Glomerular visceral epithelial cell (primary cell): ENCODE data around the gene CEBPB.
"Not testable (repeated sequence)": the region's sequence is repeated elsewhere in the genome, so short reads cannot be mapped to it uniquely, and the experiment has no call there.

Experiments
- DNase-seq: peaks from one replicate; pipeline ENCODE4 v3.0.0-alpha.2; 2016; ENCODE audit errors: extremely low spot score

Gene CEBPB

DNA sequence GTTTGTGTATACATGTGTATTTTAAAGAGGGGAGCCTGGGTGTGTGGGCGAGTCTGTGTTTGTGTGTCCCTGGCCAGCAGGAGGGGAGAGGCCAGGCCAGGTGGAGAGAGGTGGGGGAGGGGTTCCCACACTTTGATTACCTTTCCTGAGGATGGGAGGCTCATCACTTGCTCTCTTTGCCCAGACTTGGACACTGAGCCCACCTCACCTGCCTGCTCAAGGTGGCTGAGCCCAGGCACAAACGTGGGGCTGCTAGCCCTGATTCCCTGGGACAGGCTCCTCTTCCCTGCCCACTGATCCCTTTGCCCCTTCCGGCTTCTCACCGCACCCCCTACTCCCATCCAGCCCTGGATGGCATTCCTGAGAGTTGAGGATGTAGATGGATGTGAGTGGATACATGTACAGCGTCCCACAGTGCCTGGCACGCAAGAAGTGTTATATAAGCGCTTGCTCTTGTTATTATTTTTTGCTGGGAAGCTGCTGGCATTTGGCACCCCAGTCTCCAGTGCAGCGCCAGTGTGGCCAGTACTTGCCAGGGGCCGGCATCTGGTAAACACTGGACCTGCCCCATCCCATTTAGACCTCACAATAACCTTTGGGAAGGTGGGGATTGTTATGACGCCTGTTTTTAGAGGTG is 2.7 kb downstream of the CEBPB start:
- DNase-seq: no peak

DNA sequence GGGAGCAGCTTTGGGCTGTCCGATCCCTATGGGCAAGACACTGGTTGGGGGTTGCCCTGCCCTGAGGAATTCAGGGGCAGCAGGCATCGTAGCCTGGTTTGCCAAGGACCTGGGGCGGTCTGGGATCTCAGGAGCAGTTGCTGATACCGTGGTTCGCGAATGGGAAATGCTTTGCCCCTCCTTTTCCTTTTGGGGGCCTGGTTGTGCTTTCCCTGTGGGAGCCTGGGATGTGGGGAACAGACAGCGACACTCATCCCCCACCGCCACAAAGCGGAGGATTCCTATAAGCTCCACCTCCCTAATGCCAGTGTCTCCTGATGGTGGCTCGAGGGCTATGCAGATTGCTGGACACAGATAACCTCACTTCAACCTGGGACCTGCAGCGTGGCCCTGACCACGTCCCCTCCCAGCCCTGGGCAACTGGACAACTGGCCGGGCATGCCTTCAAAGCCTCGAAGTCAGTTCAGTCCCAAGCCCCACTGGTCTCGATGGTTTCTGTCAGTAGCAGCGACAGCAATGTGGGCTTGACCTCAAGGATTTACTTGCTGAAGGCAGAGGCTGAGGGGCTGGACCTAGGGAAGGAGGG is 3.3 kb downstream of the CEBPB start:
- DNase-seq: no peak

- DNase-seq: no peak
Measured at GRCh38 chr20:50194422-50194830, 3.8 kb downstream of the CEBPB start.

GRCh38 chr20:50194831-50195523 is 4.3 kb downstream of the CEBPB start:
- DNase-seq: no peak

GRCh38 chr20:50195524-50196120 is 5.0 kb downstream of the CEBPB start:
- DNase-seq: no peak

- DNase-seq: no peak
Measured at GRCh38 chr20:50196248-50196647, 5.6 kb downstream of the CEBPB start.

DNA sequence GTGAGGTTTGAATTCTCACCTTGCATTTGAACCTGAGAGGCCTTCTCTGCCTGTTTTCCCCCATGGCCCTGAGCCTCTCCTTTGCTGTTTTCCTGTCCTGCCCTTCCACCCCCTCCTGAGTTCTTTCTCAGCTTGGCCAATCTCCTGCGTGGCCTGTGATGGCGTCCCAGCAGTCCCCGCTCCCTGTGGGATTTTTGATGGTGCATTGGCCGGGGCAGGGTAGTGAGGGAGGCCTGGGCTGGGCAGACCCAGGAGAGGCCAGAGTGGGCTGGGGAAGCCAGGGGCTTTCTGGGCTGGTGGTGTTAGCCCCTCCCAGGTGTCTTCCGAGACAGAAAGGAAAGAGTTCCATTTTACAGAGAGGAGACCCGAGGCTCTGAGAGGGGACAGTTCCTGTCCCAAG is 6.3 kb downstream of the CEBPB start:
- no peak for DNase-seq

GRCh38 chr20:50197463-50198179 is 7.0 kb downstream of the CEBPB start:
- no peak for DNase-seq

DNA sequence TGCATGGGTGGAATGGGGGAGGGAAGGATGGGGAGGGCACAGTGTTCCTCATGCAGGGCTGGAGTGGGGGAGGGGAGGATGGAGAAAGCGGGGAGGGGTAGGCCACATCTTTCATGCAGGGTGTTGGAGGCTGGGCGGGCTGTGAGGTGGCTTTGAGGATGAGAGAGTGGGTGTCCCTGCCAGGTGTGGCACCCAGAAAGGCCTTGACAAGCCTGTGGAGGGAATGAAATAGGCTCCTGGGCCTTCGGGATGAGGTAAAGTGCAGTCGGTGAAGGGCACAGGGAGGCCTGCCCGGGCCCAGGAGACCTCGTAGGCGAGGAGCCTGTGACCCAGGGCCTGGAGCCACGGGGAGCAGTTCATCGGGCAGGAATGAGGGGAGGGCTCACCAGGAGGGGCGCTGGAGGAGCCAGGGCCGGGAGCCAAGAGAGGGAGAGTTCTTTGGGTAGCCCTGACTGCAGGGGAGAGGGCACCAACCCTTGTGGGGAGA is 7.6 kb downstream of the CEBPB start:
- DNase-seq: no peak

DNA sequence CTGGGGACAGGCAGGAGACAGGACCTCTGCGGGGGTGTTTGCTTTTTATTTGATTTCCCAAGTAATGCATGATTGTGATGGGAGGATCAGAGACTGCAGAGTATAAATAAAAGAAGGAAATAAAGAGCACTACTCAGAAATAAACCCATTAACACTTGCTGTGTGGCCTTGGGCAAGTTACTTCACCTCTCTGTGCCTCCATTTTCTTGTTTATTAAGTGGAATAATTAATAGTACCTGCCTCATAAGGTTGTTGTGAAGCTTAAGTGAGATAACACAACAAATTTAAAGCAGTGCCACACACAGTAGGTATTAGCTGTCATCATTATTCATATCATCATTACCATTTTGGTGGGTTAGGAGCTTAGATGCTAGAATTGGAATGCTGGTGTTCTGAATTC is 8.1 kb downstream of the CEBPB start:
- no peak for DNase-seq

- DNase-seq: no peak
Measured at GRCh38 chr20:50199703-50200102, 9.1 kb downstream of the CEBPB start.

DNA sequence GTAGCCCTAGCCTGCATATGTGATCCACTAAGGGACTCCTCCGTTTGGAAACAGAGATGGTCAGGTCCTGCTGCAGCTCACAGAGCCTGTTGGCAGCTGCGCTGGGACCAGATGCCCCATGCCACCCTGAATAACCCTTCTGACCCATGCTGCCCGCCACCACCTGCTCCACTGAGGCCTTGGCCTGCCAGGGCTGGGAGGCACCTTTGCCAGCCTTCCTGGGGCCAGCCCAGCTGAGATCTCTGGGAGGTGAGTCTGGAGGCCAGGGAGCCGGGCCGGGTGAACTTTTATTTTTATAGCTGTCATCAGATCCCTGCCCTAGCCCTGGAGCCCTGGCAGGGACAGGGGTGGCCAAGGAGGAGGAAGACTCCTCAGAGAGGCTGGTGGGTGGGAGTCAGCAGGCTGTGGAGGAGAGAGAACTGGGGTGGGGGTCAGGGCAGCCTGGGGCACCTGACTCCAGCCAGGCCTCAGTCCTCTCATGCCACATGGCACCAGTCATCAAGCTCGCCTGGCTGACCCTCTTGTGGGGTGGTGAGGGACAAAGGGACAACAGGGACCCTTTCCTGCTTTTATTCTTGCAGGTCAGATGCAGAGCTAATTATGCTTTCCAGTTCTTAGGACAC is 10.0 kb downstream of the CEBPB start:
- DNase-seq: no peak

DNA sequence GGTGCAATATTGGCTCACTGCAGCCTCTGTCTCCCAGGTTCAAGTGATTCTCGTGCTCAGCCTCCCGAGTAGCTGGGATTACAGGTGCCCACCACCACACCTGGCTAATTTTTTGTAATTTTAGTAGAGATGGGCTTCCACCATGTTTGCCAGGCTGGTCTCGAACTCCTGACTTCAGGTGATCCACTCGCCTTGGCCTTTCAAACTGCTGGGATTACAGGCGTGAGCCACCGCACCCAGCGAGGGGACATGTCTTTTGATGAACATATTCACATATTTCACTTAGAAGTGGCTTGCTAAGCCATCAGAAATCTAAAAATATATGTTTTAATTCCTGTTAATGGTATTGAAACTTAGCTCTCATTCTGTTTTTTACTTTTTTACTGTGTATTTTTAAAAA is 11.1 kb downstream of the CEBPB start:
- not testable (repeated sequence) for DNase-seq

GRCh38 chr20:50202677-50203076 is 12.0 kb downstream of the CEBPB start:
- DNase-seq: no peak

GRCh38 chr20:50203951-50204937 is 13.6 kb downstream of the CEBPB start:
- DNase-seq: no peak

DNA sequence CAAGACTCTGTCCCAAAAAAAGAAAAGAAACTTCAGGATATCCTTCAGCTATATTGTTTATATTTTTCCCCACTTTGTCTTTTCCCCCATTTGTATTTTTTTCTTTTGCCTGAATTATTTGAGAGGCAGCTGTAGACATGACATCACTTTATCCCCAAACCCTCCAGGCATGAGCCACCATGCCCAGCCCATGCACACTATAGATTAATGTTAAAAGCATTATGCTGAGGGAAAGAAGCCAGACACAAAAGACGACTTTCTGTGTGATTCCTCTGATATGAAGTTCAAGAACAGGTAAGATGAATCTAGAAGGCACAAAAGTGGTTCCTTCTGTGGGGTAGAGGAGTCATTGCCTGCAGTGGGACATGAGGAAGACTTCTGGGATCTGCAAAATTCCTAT is 16.4 kb downstream of the CEBPB start:
- no peak for DNase-seq

DNA sequence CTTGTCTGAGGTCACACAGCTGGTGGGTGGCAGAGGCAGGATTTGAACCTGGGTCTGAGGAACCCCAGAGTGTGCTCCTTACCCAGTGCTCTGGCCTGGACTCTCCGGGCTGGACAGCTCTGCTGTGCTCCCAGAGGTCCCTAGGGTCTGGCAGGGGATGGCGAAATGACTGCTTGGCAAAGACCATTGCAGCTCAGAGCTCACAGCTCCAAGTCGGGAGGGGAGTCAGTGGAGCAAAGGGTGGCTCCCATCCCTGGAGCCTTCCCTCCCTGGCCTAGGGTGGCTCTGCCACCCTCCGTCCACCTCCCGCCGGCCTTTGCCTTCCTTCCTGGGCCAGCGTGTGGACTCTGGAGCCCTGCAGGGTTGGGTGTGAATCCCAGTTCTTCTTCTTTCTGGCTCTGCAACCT is 17.5 kb downstream of the CEBPB start:
- DNase-seq: no peak

- DNase-seq: not testable (repeated sequence)
Measured at GRCh38 chr20:50208815-50209214, 18.2 kb downstream of the CEBPB start.

GRCh38 chr20:50210066-50210619 is 19.5 kb downstream of the CEBPB start:
- no peak for DNase-seq

- DNase-seq: no peak
Measured at GRCh38 chr20:50211091-50211490, 20.5 kb downstream of the CEBPB start.
